Measurements from ENCODE around the gene ST6GALNAC3. TPM values are rescaled to one million over a fixed set of nuclear protein-coding genes. Genes with fewer than 3 reads are reported as not detected.

The ST6GALNAC3 gene
- polyA plus RNA-seq, 2 of the 4 experiments (the other 2 are of a cell fraction), result 1.1 to 1.2 TPM

DNA sequence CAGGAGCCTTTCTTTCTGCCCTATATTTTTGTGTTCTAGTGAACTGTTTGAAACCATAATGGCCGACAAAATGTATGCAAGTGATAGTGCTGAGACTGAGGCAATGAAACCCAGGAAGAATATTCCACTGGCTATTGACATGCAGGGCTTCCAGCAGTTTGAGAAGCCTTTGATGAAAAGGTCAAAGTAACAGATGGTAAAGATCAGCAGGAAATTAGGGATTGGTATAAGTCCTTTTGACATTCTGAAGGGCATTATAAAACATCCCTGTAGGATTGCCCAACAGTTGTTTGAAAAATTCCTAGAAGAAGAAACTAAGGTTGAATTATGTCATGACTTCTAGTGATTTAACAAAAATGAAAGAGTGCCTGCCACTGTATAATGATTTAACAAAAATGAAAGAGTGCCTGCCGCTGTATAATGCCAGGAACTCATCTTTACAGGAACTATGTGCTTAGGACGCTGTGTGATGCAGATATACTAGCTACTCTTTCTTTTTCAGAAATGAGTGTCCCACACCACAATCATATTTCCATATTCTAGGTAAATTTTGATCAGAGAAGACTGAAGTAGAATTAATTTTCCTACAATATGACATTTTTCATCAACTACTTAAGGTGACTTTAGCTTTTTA lies 508.8 kb downstream of the ST6GALNAC3 start:
- DNase-seq (ENCODE audit: low read depth in 1 of 2, low spot score in 1 of 2) (no peak), FAIRE-seq (no peak), ATAC-seq (no peak)
- H3K4me3 ChIP-seq, result no peak overlapping the region
- 11% methylated on average over 3 of the region's 3 CpGs for WGBS (ENCODE audit: missing lambda C conversion rate)
- ChIA-PET POLR2A (no interaction called here), CTCF (no interaction called here)
- H3K9me3 ChIP-seq, result no peaks in the 10 kb centered on the region
- H3K4me2 ChIP-seq, result no peak overlapping the region
- no peaks in the 10 kb centered on the region for H3K4me1 ChIP-seq
- TF ChIP-seq, protein P1, sequence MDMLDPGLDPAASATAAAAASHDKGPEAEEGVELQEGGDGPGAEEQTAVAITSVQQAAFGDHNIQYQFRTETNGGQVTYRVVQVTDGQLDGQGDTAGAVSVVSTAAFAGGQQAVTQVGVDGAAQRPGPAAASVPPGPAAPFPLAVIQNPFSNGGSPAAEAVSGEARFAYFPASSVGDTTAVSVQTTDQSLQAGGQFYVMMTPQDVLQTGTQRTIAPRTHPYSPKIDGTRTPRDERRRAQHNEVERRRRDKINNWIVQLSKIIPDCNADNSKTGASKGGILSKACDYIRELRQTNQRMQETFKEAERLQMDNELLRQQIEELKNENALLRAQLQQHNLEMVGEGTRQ (IDR thresholded peaks at IDR 0.05), result no peak
- TF ChIP-seq ZFP36 (IDR thresholded peaks at IDR 0.05; ENCODE audit: borderline replicate concordance, partially characterized antibody) (no peak), HOXB5 (CRISPR knock-in tag; IDR thresholded peaks at IDR 0.05) (no peak), RARB (CRISPR knock-in tag; IDR thresholded peaks at IDR 0.05) (no peak), SREBF2 (IDR thresholded peaks at IDR 0.05) (no peak), GATA3 (IDR thresholded peaks at IDR 0.05; ENCODE audit: borderline replicate concordance) (no peak), POLR2A (IDR thresholded peaks at IDR 0.05; ENCODE audit: low read length) (no peak)
- no peak overlapping the region for H3K27ac ChIP-seq

- H3K4me1 ChIP-seq, result no peaks in the 10 kb centered on the region
- ATAC-seq (no peak), FAIRE-seq (no peak), DNase-seq (ENCODE audit: low read depth in 1 of 2, low spot score in 1 of 2) (no peak)
- H3K9me3 ChIP-seq, result no peaks in the 10 kb centered on the region
- no peak overlapping the region for H3K4me3 ChIP-seq
- POLR2A ChIA-PET, result no interaction called here
- no peak overlapping the region for H3K27ac ChIP-seq
- 7% methylated on average over 1 of the region's 1 CpG for WGBS (ENCODE audit: missing lambda C conversion rate)
- TF ChIP-seq RAD21 (conservative IDR thresholded peaks at IDR 0.05 in 1 of 2, IDR thresholded peaks at IDR 0.05 in 1 of 2), result no peak
- no peak for TF ChIP-seq CEBPB (IDR thresholded peaks at IDR 0.05)
- TF ChIP-seq CHD2 (IDR thresholded peaks at IDR 0.05; ENCODE audit: low read length, partially characterized antibody), result no peak
- TF ChIP-seq BHLHE40 (IDR thresholded peaks at IDR 0.05; ENCODE audit: low read depth, low read length), result no peak
- TF ChIP-seq EHF (CRISPR knock-in tag; IDR thresholded peaks at IDR 0.05), result no peak
- no peak for TF ChIP-seq GATA3 (IDR thresholded peaks at IDR 0.05; ENCODE audit: borderline replicate concordance)
- TF ChIP-seq KDM5A (IDR thresholded peaks at IDR 0.05), result no peak
- no peak for TF ChIP-seq ZFP36 (IDR thresholded peaks at IDR 0.05; ENCODE audit: borderline replicate concordance, partially characterized antibody)
- no peak for TF ChIP-seq ESRRA (IDR thresholded peaks at IDR 0.05; ENCODE audit: borderline replicate concordance, low read length)
- no peak for TF ChIP-seq BCL3 (IDR thresholded peaks at IDR 0.05)
- no peak for TF ChIP-seq TP53 (CRISPR knock-in tag; IDR thresholded peaks at IDR 0.05)
- TF ChIP-seq FOXS1 (CRISPR knock-in tag; IDR thresholded peaks at IDR 0.05), result no peak
- TF ChIP-seq REST (IDR thresholded peaks at IDR 0.05), result no peak
- TF ChIP-seq JUN (IDR thresholded peaks at IDR 0.05), result no peak
- TF ChIP-seq FOSB (CRISPR knock-in tag; IDR thresholded peaks at IDR 0.05), result no peak
- no peak for TF ChIP-seq MYC (IDR thresholded peaks at IDR 0.05; ENCODE audit: borderline replicate concordance, low read length)
- TF ChIP-seq, protein P2, sequence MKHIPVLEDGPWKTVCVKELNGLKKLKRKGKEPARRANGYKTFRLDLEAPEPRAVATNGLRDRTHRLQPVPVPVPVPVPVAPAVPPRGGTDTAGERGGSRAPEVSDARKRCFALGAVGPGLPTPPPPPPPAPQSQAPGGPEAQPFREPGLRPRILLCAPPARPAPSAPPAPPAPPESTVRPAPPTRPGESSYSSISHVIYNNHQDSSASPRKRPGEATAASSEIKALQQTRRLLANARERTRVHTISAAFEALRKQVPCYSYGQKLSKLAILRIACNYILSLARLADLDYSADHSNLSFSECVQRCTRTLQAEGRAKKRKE (CRISPR knock-in tag; IDR thresholded peaks at IDR 0.05; ENCODE audit: low read depth), result no peak
- no peak for TF ChIP-seq KDM1A (IDR thresholded peaks at IDR 0.05; ENCODE audit: low read depth)
- TF ChIP-seq, protein P3, sequence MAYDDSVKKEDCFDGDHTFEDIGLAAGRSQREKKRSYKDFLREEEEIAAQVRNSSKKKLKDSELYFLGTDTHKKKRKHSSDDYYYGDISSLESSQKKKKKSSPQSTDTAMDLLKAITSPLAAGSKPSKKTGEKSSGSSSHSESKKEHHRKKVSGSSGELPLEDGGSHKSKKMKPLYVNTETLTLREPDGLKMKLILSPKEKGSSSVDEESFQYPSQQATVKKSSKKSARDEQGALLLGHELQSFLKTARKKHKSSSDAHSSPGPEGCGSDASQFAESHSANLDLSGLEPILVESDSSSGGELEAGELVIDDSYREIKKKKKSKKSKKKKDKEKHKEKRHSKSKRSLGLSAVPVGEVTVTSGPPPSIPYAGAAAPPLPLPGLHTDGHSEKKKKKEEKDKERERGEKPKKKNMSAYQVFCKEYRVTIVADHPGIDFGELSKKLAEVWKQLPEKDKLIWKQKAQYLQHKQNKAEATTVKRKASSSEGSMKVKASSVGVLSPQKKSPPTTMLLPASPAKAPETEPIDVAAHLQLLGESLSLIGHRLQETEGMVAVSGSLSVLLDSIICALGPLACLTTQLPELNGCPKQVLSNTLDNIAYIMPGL (CRISPR knock-in tag; IDR thresholded peaks at IDR 0.05; ENCODE audit: borderline replicate concordance), result no peak
- no peak for TF ChIP-seq MAX (IDR thresholded peaks at IDR 0.05)
- CTCF ChIA-PET, result no interaction called here
- H3K4me2 ChIP-seq, result no peak overlapping the region
Measured at GRCh38 chr1:76583875-76584477, 509.4 kb downstream of the ST6GALNAC3 start.

All from A549 (cell line).